ENCODE results near the gene NUP43. TPM values are rescaled to one million over a fixed set of nuclear protein-coding genes. Genes with fewer than 3 reads are reported as not detected.

Gene NUP43
- polyA plus RNA-seq, 1 donor from 2014 or later, result 26.9 TPM

DNA sequence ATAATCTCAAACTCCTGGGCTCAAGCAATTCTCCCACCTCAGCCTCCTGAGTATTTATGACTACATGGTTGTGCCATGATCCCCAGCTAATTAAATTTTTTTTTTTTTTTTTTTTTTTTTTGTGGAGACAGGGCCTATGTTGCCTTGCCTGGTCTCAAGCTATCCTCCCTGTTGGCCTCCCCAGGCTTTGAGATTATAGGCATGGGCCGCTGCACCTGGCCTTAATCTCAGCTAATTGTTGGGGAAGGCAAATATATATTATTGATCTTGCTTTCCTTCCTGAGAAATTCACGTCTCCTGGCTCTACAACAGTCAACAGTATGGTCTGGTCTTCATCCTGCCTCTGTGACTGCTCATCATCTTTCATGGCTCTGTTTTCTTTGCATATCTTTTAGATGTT, 23.3 kb upstream of the NUP43 start:
- Histone ChIP-seq H3K4me2 (ENCODE audit: low read length) (no peak overlapping the region), H3K79me2 (replicated peaks; ENCODE audit: insufficient read depth, low read length) (peaks cover 8% of the 10 kb centered on the region), H3K27me3 (ENCODE audit: insufficient read depth, low read depth, low read length) (no peaks in the 10 kb centered on the region), H3K27ac (ENCODE audit: low read length) (no peak overlapping the region), H3F3A (ENCODE audit: insufficient read depth, low read length, poor library complexity, severe bottlenecking) (no peaks in the 10 kb centered on the region), H3K36me3 (ENCODE audit: insufficient read depth, low read length) (no peaks in the 10 kb centered on the region), H3K9me2 (ENCODE audit: insufficient read depth, low read length) (no peaks in the 10 kb centered on the region), H3K9me3 (ENCODE audit: low read length) (no peaks in the 10 kb centered on the region), H2AFZ (ENCODE audit: low read depth, low read length) (no peak overlapping the region), H3K9ac (ENCODE audit: low read length) (no peak overlapping the region), H3K4me3 (ENCODE audit: low read length) (no peak overlapping the region), H4K20me1 (ENCODE audit: insufficient read depth) (no peaks in the 10 kb centered on the region)
- TF ChIP-seq MXI1 (conservative IDR thresholded peaks at IDR 0.05; ENCODE audit: poor library complexity, severe bottlenecking) (no peak), EP300 (conservative IDR thresholded peaks at IDR 0.05; ENCODE audit: poor library complexity, severe bottlenecking) (no peak), EZH2 (IDR thresholded peaks at IDR 0.05; ENCODE audit: borderline replicate concordance, insufficient read depth, low read length, poor library complexity, severe bottlenecking) (no peak), RAD21 (conservative IDR thresholded peaks at IDR 0.05) (no peak), TAF1 (IDR thresholded peaks at IDR 0.05; ENCODE audit: low read depth) (no peak), POLR2AphosphoS5 (IDR thresholded peaks at IDR 0.05) (no peak), SMC3 (conservative IDR thresholded peaks at IDR 0.05; ENCODE audit: poor library complexity) (no peak)
- TF ChIP-seq, protein P1, sequence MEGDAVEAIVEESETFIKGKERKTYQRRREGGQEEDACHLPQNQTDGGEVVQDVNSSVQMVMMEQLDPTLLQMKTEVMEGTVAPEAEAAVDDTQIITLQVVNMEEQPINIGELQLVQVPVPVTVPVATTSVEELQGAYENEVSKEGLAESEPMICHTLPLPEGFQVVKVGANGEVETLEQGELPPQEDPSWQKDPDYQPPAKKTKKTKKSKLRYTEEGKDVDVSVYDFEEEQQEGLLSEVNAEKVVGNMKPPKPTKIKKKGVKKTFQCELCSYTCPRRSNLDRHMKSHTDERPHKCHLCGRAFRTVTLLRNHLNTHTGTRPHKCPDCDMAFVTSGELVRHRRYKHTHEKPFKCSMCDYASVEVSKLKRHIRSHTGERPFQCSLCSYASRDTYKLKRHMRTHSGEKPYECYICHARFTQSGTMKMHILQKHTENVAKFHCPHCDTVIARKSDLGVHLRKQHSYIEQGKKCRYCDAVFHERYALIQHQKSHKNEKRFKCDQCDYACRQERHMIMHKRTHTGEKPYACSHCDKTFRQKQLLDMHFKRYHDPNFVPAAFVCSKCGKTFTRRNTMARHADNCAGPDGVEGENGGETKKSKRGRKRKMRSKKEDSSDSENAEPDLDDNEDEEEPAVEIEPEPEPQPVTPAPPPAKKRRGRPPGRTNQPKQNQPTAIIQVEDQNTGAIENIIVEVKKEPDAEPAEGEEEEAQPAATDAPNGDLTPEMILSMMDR (IDR thresholded peaks at IDR 0.05; ENCODE audit: poor library complexity, severe bottlenecking), result no peak
- TF ChIP-seq, protein P2, sequence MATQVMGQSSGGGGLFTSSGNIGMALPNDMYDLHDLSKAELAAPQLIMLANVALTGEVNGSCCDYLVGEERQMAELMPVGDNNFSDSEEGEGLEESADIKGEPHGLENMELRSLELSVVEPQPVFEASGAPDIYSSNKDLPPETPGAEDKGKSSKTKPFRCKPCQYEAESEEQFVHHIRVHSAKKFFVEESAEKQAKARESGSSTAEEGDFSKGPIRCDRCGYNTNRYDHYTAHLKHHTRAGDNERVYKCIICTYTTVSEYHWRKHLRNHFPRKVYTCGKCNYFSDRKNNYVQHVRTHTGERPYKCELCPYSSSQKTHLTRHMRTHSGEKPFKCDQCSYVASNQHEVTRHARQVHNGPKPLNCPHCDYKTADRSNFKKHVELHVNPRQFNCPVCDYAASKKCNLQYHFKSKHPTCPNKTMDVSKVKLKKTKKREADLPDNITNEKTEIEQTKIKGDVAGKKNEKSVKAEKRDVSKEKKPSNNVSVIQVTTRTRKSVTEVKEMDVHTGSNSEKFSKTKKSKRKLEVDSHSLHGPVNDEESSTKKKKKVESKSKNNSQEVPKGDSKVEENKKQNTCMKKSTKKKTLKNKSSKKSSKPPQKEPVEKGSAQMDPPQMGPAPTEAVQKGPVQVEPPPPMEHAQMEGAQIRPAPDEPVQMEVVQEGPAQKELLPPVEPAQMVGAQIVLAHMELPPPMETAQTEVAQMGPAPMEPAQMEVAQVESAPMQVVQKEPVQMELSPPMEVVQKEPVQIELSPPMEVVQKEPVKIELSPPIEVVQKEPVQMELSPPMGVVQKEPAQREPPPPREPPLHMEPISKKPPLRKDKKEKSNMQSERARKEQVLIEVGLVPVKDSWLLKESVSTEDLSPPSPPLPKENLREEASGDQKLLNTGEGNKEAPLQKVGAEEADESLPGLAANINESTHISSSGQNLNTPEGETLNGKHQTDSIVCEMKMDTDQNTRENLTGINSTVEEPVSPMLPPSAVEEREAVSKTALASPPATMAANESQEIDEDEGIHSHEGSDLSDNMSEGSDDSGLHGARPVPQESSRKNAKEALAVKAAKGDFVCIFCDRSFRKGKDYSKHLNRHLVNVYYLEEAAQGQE (IDR thresholded peaks at IDR 0.05; ENCODE audit: borderline replicate concordance), result no peak

DNA sequence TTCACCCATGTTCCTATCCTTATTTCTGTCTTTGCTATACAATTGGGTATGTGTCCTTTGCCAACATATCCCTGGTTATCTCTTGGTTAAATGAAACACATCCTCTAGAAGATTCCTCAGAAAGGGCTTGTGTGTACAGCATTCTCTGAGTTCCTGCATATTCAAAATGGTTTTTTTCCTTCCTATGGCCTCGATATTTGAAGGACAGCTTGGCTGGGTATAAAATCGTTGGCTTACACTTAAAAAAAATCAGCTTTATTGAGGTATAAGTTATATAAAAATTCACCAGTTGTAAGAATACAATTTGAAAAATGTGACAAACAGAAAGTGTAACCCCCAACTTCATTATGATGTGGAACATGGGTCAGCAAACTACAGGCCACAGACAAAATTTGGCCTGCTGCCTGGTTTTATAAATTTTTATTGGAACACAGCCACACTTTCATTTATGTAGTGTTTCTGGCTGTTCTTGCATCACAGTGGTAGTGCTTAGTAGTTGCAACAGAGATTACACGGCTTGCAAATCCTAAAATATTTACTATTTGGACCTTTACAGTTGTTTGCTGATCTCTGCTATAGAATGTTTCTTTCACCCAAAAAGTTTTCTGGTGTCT, 19.9 kb upstream of the NUP43 start:
- H3K27me3 ChIP-seq (ENCODE audit: insufficient read depth, low read depth, low read length), result no peaks in the 10 kb centered on the region
- H3F3A ChIP-seq (ENCODE audit: insufficient read depth, low read length, poor library complexity, severe bottlenecking), result no peaks in the 10 kb centered on the region
- H3K27ac ChIP-seq (ENCODE audit: low read length), result no peak overlapping the region
- H3K4me2 ChIP-seq (ENCODE audit: low read length), result no peak overlapping the region
- no peak overlapping the region for H2AFZ ChIP-seq (ENCODE audit: low read depth, low read length)
- no peaks in the 10 kb centered on the region for H3K9me3 ChIP-seq (ENCODE audit: low read length)
- no peaks in the 10 kb centered on the region for H3K9me2 ChIP-seq (ENCODE audit: insufficient read depth, low read length)
- no peak overlapping the region for H3K9ac ChIP-seq (ENCODE audit: low read length)
- H3K4me3 ChIP-seq (ENCODE audit: low read length), result no peak overlapping the region
- no peaks in the 10 kb centered on the region for H3K36me3 ChIP-seq (ENCODE audit: insufficient read depth, low read length)
- no peaks in the 10 kb centered on the region for H4K20me1 ChIP-seq (ENCODE audit: insufficient read depth)
- peaks cover 21% of the 10 kb centered on the region for H3K79me2 ChIP-seq (replicated peaks; ENCODE audit: insufficient read depth, low read length)
- TF ChIP-seq TAF1 (IDR thresholded peaks at IDR 0.05; ENCODE audit: low read depth) (no peak), EZH2 (IDR thresholded peaks at IDR 0.05; ENCODE audit: borderline replicate concordance, insufficient read depth, low read length, poor library complexity, severe bottlenecking) (no peak), EP300 (conservative IDR thresholded peaks at IDR 0.05; ENCODE audit: poor library complexity, severe bottlenecking) (no peak), SMC3 (conservative IDR thresholded peaks at IDR 0.05; ENCODE audit: poor library complexity) (no peak), MXI1 (conservative IDR thresholded peaks at IDR 0.05; ENCODE audit: poor library complexity, severe bottlenecking) (no peak), RAD21 (conservative IDR thresholded peaks at IDR 0.05) (no peak)
- TF ChIP-seq, protein P2 (IDR thresholded peaks at IDR 0.05; ENCODE audit: borderline replicate concordance), result no peak
